Measurements from ENCODE around the gene NUDT2. TPM values are rescaled to one million over a fixed set of nuclear protein-coding genes. Genes with fewer than 3 reads are reported as not detected.
A peak's percentile ranks its signal among the peaks of the same experiment; 100 is the strongest.

NUDT2 gene
- total RNA-seq, result 10 to 100 TPM; 14.4 to 24.8 (median 18.4) TPM
- 10 to 100 TPM; 17.2 to 28.9 TPM for polyA plus RNA-seq
- long read RNA-seq, donor 1, partial matches to known transcripts, result 0 of 3 reads
- long read RNA-seq, donor 1, other reads (novel, unspliced or antisense), result 1 of 3 reads
- long read RNA-seq, donor 2, partial matches to known transcripts, result 3 of 6 reads
- long read RNA-seq, donor 2, other reads (novel, unspliced or antisense), result 0 of 6 reads
- long read RNA-seq, donor 3, partial matches to known transcripts, result 6 of 9 reads
- long read RNA-seq, donor 3, other reads (novel, unspliced or antisense), result 1 of 9 reads

DNA sequence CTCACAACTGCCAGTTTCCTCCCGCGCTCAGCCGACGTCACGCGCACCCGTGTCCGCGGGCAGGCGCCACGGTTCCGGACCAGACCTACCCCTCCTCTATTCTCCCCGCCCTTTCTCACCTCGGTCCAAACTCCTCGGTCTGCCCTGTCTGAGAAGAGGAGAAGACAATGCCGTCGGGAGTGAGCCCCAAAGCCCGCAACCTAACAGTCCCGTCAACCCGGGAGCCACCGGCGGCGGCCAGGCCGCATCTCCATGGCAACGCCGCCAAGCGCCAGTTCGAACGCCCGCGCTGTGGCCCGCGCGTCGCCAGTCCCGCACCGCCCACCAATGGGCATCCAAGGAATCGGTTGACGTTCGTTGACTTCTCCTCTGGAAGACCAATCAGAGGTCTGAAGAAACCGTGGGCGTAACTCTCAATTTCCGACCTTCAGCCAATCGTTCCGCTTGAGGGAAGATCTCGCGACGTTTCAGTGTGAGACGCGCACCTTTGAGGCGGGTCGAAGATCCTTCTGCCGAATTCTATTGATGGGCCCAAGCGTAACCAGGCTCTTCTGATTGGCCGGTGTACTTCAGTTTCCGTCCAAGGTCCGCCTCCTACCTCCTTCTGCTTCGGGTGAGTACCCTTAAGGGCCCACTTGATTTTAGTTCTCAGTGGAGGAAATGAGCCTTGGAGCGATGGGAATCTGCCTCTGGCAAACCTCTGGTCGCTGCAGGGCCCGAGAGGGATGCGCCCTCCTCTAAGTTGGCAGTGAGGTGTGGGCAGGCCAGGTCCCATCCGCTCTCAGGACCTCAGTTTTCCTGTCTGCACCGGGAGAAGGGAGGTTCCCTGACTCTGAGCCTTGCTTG, at the start of gene NUDT2, which contains the start of gene KIF24:
Gene NUDT2 (plus strand): TSS at position 583 of the 846 bp plus-strand sequence. CDS start 9,471 bp downstream, outside the sequence.
Gene KIF24 (minus strand): TSS at position 282 of the 846 bp plus-strand sequence. CDS start 17,922 bp downstream, outside the sequence.
- peak; percentile 96 to 98 (median 98) for ATAC-seq
- Histone ChIP-seq H3K27ac (peak within 1 kb of the TSS; percentile 59 to 97 (median 92)), H3K36me3 (no peaks in the 10 kb centered on the region), H3K27me3 (no peaks in the 10 kb centered on the region), H3K9me3 (no peaks in the 10 kb centered on the region), H3K4me3 (peak within 1 kb of the TSS; percentile 62 to 93 (median 81)), H3K4me1 (peaks cover 0 to 39% (median 28%) of the 10 kb centered on the region in 9 donors)
- TF ChIP-seq, protein P1, sequence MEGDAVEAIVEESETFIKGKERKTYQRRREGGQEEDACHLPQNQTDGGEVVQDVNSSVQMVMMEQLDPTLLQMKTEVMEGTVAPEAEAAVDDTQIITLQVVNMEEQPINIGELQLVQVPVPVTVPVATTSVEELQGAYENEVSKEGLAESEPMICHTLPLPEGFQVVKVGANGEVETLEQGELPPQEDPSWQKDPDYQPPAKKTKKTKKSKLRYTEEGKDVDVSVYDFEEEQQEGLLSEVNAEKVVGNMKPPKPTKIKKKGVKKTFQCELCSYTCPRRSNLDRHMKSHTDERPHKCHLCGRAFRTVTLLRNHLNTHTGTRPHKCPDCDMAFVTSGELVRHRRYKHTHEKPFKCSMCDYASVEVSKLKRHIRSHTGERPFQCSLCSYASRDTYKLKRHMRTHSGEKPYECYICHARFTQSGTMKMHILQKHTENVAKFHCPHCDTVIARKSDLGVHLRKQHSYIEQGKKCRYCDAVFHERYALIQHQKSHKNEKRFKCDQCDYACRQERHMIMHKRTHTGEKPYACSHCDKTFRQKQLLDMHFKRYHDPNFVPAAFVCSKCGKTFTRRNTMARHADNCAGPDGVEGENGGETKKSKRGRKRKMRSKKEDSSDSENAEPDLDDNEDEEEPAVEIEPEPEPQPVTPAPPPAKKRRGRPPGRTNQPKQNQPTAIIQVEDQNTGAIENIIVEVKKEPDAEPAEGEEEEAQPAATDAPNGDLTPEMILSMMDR (IDR thresholded peaks at IDR 0.05), result peak in 2 of 9 donors; percentile 18 to 24
- intact Hi-C loops (cut with DNase I), result loop anchor here in 2 of 10 donors (1.0 kb wide), 2 partner anchors 48 to 129 kb away; partner anchors contain the start of genes DNAI1 (in 1 of the 2) and FAM219A (in 1 of the 2)
- 0% methylated on average over 64 of the region's 64 CpGs for WGBS, 2 donors
- DNase-seq, result peak; percentile 93 to 99

DNA sequence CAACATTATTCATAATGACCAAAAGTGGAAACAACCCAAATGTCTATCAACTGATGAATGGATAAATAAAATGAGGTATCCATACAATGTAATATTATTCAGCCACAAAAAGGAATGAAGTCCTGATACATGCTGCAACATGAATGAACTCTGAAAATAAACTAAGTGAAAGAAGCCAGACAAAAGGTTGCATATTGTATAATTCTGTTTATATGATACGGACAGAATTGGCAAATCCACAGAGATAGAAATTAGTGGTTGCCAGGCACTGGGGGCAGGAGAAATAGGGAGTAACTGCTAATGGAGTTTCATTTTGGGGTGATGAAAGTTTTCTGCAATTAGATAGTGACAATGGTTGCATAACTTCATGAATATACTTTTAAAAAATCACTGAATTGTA, 47.3 kb upstream of the NUDT2 start:
- no peak for DNase-seq

DNA sequence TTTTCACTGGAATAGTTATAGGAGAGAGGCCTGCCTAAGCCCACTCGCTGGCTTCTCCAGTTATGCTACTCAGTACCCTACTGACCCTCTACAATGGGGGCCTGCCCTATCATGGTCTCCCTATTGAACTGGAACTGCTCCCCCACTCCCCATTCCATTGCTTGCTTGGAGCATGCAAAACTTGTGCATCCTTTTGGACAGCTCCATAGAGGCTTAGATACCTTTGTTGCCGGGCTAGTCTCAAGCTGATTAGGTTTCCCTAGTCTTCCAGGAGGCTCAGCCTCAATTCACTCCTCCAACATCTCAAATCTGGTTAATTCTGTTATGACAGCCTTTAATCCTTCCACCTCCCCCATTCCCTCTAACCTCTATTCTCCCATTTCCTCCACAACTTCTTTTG, 40.2 kb upstream of the NUDT2 start:
- intact Hi-C loops (cut with DNase I), result no loop called here
- ATAC-seq, result no peak

More for the DNA sequence above, 47.3 kb upstream of the NUDT2 start:
- no peak overlapping the region for H3K4me3 ChIP-seq
- no peaks in the 10 kb centered on the region for H3K36me3 ChIP-seq
- H3K27me3 ChIP-seq, result no peaks in the 10 kb centered on the region
- WGBS, 2 donors, result 97 to 98% methylated on average over 1 of the region's 1 CpG
- peaks cover 0 to 8% (median 0%) of the 10 kb centered on the region in 9 donors for H3K4me1 ChIP-seq
- H3K9me3 ChIP-seq, result no peaks in the 10 kb centered on the region
- TF ChIP-seq, protein P1 (IDR thresholded peaks at IDR 0.05), result no peak
- no peak overlapping the region for H3K27ac ChIP-seq
- intact Hi-C loops (cut with DNase I), result no loop called here
- ATAC-seq, result no peak

More for the DNA sequence above, 40.2 kb upstream of the NUDT2 start:
- Histone ChIP-seq H3K4me3 (no peak overlapping the region), H3K4me1 (peaks cover 0 to 16% (median 0%) of the 10 kb centered on the region in 9 donors), H3K9me3 (no peaks in the 10 kb centered on the region), H3K36me3 (no peaks in the 10 kb centered on the region), H3K27ac (no peak overlapping the region), H3K27me3 (no peaks in the 10 kb centered on the region)
- WGBS, 2 donors, result 85 to 87% methylated on average over 2 of the region's 2 CpGs
- DNase-seq, result no peak
- TF ChIP-seq, protein P1 (IDR thresholded peaks at IDR 0.05), result no peak

Data from heart right ventricle (tissue), 16 donors.